ENCODE data around the gene TM9SF1. TPM values are rescaled to one million over a fixed set of nuclear protein-coding genes. Genes with fewer than 3 reads are reported as not detected.

The TM9SF1 gene
- total and polyA plus RNA-seq, 7 experiments from 2014 or later = 16.2 to 40.5 (median 19.4) TPM

GRCh38 chr14:24151404-24152080, 43.7 kb downstream of the TM9SF1 start:
- H3K4me1 Mint-ChIP-seq = peaks cover 19 to 38% (median 29%) of the 10 kb centered on the region in 7 donors

GRCh38 chr14:24150993-24151392, 44.2 kb downstream of the TM9SF1 start:
- peak overlapping the region in 3 of 9 donors; percentile 22 to 52 (median 28) for H3K27ac Mint-ChIP-seq
- H3K4me3 ChIP-seq (ENCODE audit: low read length) = no peak overlapping the region
- ChIA-PET POLR2A (interaction anchor here (0.5 to 11.1 kb wide), 9 partner anchors 10 to 119 kb away, joined by 3 to 139 read pairs (median 5); partner anchors contain the start of genes EMC9, IPO4, IRF9 and PSME1), CTCF (interaction anchor here (1.0 to 1.6 kb wide), 4 partner anchors 9 to 156 kb away, joined by 3 to 14 read pairs (median 5); no protein-coding TSS in a partner anchor)
- H3K36me3 Mint-ChIP-seq = peaks cover 0 to 50% (median 23%) of the 10 kb centered on the region in 5 donors
- intact Hi-C loops (cut with micrococcal nuclease) = no loop called here
- H3K36me3 ChIP-seq (ENCODE audit: control insufficient read depth in 2 of 3, insufficient read depth in 3 of 3, low read length in 3 of 3) = peaks cover 21 to 62% (median 30%) of the 10 kb centered on the region in 3 experiments
- H3K4me1 Mint-ChIP-seq = peaks cover 19 to 43% (median 32%) of the 10 kb centered on the region in 7 donors
- H3K27me3 Mint-ChIP-seq = no peaks in the 10 kb centered on the region
- peak overlapping the region in 1 of 10 donors; percentile 56 for H3K4me3 Mint-ChIP-seq
- no peaks in the 10 kb centered on the region for H3K9me3 ChIP-seq (ENCODE audit: control insufficient read depth in 2 of 3, low read length in 3 of 3)
- H3K4me1 ChIP-seq (ENCODE audit: control insufficient read depth in 2 of 2, insufficient read depth in 2 of 2, low read length in 2 of 2) = peaks cover 19 to 24% of the 10 kb centered on the region in 2 donors
- H3K27me3 ChIP-seq (ENCODE audit: control insufficient read depth in 2 of 2, insufficient read depth in 2 of 2, low read length in 2 of 2) = no peaks in the 10 kb centered on the region
- no peaks in the 10 kb centered on the region for H3K9me3 Mint-ChIP-seq
- DNase-seq = no peak
- ATAC-seq = no peak
- no peak overlapping the region for H3K27ac ChIP-seq (ENCODE audit: low read depth, low read length)

More at GRCh38 chr14:24151404-24152080, 43.7 kb downstream of the TM9SF1 start:
- no peaks in the 10 kb centered on the region for H3K27me3 Mint-ChIP-seq
- H3K27ac Mint-ChIP-seq = peak overlapping the region in 1 of 9 donors; percentile 22
- H3K9me3 Mint-ChIP-seq = no peaks in the 10 kb centered on the region
- Histone ChIP-seq H3K9me3 (ENCODE audit: control insufficient read depth in 2 of 3, low read length in 3 of 3) (no peaks in the 10 kb centered on the region), H3K27ac (ENCODE audit: low read depth, low read length) (no peak overlapping the region), H3K4me1 (ENCODE audit: control insufficient read depth in 2 of 2, insufficient read depth in 2 of 2, low read length in 2 of 2) (peaks cover 18 to 21% of the 10 kb centered on the region in 2 donors), H3K4me3 (ENCODE audit: low read length) (no peak overlapping the region), H3K36me3 (ENCODE audit: control insufficient read depth in 2 of 3, insufficient read depth in 3 of 3, low read length in 3 of 3) (peaks cover 21 to 67% (median 30%) of the 10 kb centered on the region in 3 experiments), H3K27me3 (ENCODE audit: control insufficient read depth in 2 of 2, insufficient read depth in 2 of 2, low read length in 2 of 2) (no peaks in the 10 kb centered on the region)
- ATAC-seq (no peak), DNase-seq (no peak)
- ChIA-PET POLR2A (interaction anchor here (0.6 to 11.1 kb wide), 9 partner anchors 9 to 53 kb away, joined by 3 to 139 read pairs (median 3); partner anchors contain the start of genes EMC9, IPO4, IRF9 and PSME1), CTCF (interaction anchor here (1.1 to 1.6 kb wide), 3 partner anchors 9 to 156 kb away, joined by 4 to 14 read pairs (median 6); no protein-coding TSS in a partner anchor)
- no peak overlapping the region for H3K4me3 Mint-ChIP-seq
- intact Hi-C loops (cut with micrococcal nuclease) = no loop called here
- peaks cover 0 to 48% (median 24%) of the 10 kb centered on the region in 5 donors for H3K36me3 Mint-ChIP-seq

DNA sequence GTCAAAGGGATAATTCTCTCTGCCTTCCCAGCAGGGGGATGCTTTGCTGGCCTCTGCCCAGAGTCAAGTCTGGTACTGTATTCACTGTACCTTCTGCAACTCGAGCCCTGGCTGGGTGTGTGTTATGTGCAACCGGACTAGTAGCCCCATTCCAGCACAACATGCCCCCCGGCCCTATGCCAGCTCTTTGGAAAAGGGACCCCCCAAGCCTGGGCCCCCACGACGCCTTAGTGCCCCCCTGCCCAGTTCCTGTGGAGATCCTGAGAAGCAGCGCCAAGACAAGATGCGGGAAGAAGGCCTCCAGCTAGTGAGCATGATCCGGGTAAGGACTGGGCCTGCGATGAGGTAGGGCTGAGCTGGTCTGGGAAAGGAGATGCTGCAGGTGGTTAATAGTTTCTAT, 44.7 kb downstream of the TM9SF1 start:
- peak overlapping the region in 5 of 10 donors; percentile 20 to 56 (median 50) for H3K4me3 Mint-ChIP-seq
- no peak for ATAC-seq

DNA sequence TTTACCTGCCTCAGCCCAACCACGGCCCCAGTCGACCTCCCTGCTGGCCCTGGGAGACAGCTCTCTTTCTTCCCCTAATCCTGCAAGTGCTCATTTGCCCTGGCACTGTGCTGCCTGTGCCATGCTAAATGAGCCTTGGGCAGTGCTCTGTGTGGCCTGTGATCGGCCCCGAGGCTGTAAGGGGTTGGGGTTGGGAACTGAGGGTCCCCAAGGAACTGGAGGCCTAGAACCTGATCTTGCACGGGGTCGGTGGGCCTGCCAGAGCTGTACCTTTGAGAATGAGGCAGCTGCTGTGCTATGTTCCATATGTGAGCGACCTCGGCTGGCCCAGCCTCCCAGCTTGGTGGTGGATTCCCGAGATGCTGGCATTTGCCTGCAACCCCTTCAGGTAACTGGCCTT, 45.2 kb downstream of the TM9SF1 start:
- no peaks in the 10 kb centered on the region for H3K27me3 ChIP-seq (ENCODE audit: control insufficient read depth in 2 of 2, insufficient read depth in 2 of 2, low read length in 2 of 2)
- peaks cover 28 to 33% of the 10 kb centered on the region in 2 donors for H3K4me1 ChIP-seq (ENCODE audit: control insufficient read depth in 2 of 2, insufficient read depth in 2 of 2, low read length in 2 of 2)
- Mint-ChIP-seq H3K9me3 (no peaks in the 10 kb centered on the region), H3K27ac (peak overlapping the region in 3 of 9 donors; percentile 18 to 68 (median 52)), H3K27me3 (no peaks in the 10 kb centered on the region), H3K4me3 (peak overlapping the region in 1 of 10 donors; percentile 50), H3K4me1 (peaks cover 29 to 53% (median 41%) of the 10 kb centered on the region in 7 donors), H3K36me3 (peaks cover 0 to 52% (median 17%) of the 10 kb centered on the region in 5 donors)
- no peaks in the 10 kb centered on the region for H3K9me3 ChIP-seq (ENCODE audit: control insufficient read depth in 2 of 3, low read length in 3 of 3)
- CTCF ChIA-PET = interaction anchor here (0.7 to 4.8 kb wide), 4 partner anchors 10 to 36 kb away, joined by 3 to 36 read pairs (median 8); partner anchors contain the start of genes DCAF11 and IRF9
- peaks cover 12 to 53% (median 21%) of the 10 kb centered on the region in 3 experiments for H3K36me3 ChIP-seq (ENCODE audit: control insufficient read depth in 2 of 3, insufficient read depth in 3 of 3, low read length in 3 of 3)
- DNase-seq = no peak
- no peak overlapping the region for H3K4me3 ChIP-seq (ENCODE audit: low read length)
- intact Hi-C loops (cut with micrococcal nuclease) = no loop called here
- no peak for ATAC-seq
- POLR2A ChIA-PET = interaction anchor here (1.0 to 11.1 kb wide), 7 partner anchors 10 to 93 kb away, joined by 3 to 139 read pairs (median 5); partner anchors contain the start of genes EMC9, IPO4, IRF9 and PSME1
- no peak overlapping the region for H3K27ac ChIP-seq (ENCODE audit: low read depth, low read length)

More for the DNA sequence above, 44.7 kb downstream of the TM9SF1 start:
- intact Hi-C loops (cut with micrococcal nuclease) = no loop called here
- ChIA-PET POLR2A (interaction anchor here (0.5 to 11.1 kb wide), 11 partner anchors 10 to 119 kb away, joined by 3 to 139 read pairs (median 5); partner anchors contain the start of genes EMC9, IPO4, IRF9 and PSME1), CTCF (interaction anchor here (1.0 to 1.6 kb wide), 4 partner anchors 10 to 157 kb away, joined by 3 to 14 read pairs (median 5); no protein-coding TSS in a partner anchor)
- Histone ChIP-seq H3K27me3 (ENCODE audit: control insufficient read depth in 2 of 2, insufficient read depth in 2 of 2, low read length in 2 of 2) (no peaks in the 10 kb centered on the region), H3K4me3 (ENCODE audit: low read length) (no peak overlapping the region), H3K36me3 (ENCODE audit: control insufficient read depth in 2 of 3, insufficient read depth in 3 of 3, low read length in 3 of 3) (peaks cover 17 to 58% (median 26%) of the 10 kb centered on the region in 3 experiments), H3K4me1 (ENCODE audit: control insufficient read depth in 2 of 2, insufficient read depth in 2 of 2, low read length in 2 of 2) (peaks cover 23 to 28% of the 10 kb centered on the region in 2 donors), H3K9me3 (ENCODE audit: control insufficient read depth in 2 of 3, low read length in 3 of 3) (no peaks in the 10 kb centered on the region), H3K27ac (ENCODE audit: low read depth, low read length) (no peak overlapping the region)
- Mint-ChIP-seq H3K4me1 (peaks cover 24 to 48% (median 36%) of the 10 kb centered on the region in 7 donors), H3K9me3 (no peaks in the 10 kb centered on the region), H3K27me3 (no peaks in the 10 kb centered on the region), H3K36me3 (peaks cover 0 to 50% (median 19%) of the 10 kb centered on the region in 5 donors), H3K27ac (peak overlapping the region in 5 of 9 donors; percentile 18 to 68 (median 28))
- no peak for DNase-seq

DNA sequence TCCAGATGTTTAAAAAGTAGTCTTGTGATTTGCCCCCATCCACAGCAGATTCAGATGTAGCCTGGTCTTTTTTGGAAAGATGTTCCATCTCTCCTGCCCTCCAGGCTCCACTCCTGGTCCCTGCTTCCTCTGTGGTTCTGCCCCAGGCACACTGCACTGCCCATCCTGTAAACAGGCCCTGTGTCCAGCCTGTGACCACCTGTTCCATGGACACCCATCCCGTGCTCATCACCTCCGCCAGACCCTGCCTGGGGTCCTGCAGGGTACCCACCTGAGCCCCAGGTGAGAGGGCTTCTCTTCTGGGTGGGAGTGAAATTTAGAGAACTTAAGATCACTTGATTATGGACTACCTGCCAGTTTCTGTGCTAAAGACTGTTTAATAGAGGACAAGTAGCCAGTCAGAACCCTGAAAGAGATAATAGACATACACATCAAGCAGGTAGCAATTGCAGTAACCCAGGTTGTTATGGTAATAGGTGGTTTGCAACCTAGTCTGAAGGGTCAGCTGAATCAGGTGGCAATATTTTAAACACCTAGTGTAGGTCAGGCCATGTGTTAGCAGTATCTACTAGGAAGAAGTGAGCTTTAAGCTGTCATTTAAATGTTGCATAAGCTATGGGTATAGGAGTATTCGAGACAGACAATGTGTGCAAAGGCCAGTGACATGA, 45.8 kb downstream of the TM9SF1 start:
- Mint-ChIP-seq H3K4me1 (peaks cover 34 to 58% (median 45%) of the 10 kb centered on the region in 7 donors), H3K27me3 (no peaks in the 10 kb centered on the region), H3K27ac (peak overlapping the region in 3 of 9 donors; percentile 18 to 55 (median 48)), H3K9me3 (no peaks in the 10 kb centered on the region), H3K36me3 (peaks cover 0 to 48% (median 13%) of the 10 kb centered on the region in 5 donors), H3K4me3 (peak overlapping the region; percentile 47 to 100 (median 95))
- Histone ChIP-seq H3K27ac (ENCODE audit: low read depth, low read length) (no peak overlapping the region), H3K36me3 (ENCODE audit: control insufficient read depth in 2 of 3, insufficient read depth in 3 of 3, low read length in 3 of 3) (peaks cover 9 to 47% (median 17%) of the 10 kb centered on the region in 3 experiments), H3K9me3 (ENCODE audit: control insufficient read depth in 2 of 3, low read length in 3 of 3) (no peaks in the 10 kb centered on the region), H3K4me3 (ENCODE audit: low read length) (no peak overlapping the region), H3K4me1 (ENCODE audit: control insufficient read depth in 2 of 2, insufficient read depth in 2 of 2, low read length in 2 of 2) (peaks cover 34 to 39% of the 10 kb centered on the region in 2 donors), H3K27me3 (ENCODE audit: control insufficient read depth in 2 of 2, insufficient read depth in 2 of 2, low read length in 2 of 2) (no peaks in the 10 kb centered on the region)
- CTCF ChIA-PET = interaction anchor here (0.7 to 4.8 kb wide), 2 partner anchors 11 to 35 kb away, joined by 3 to 36 read pairs; partner anchors contain the start of genes DCAF11 and IRF9
- ATAC-seq = no peak
- POLR2A ChIA-PET = interaction anchor here (1.0 to 11.1 kb wide), 8 partner anchors 12 to 93 kb away, joined by 3 to 139 read pairs (median 5); partner anchors contain the start of genes DCAF11, EMC9, IPO4 and IRF9
- intact Hi-C loops (cut with micrococcal nuclease) = loop anchor here (10.0 kb wide), 2 partner anchors 845 to 1055 kb away; partner anchors contain the start of genes BCL2L2 (in 2 of the 2), PPP1R3E (in 2 of the 2), ACIN1 (in 1 of the 2) and C14orf119 (in 1 of the 2)
- no peak for DNase-seq

Data from naive thymus-derived CD4-positive, alpha-beta T cell (primary cell).